ENCODE data around the gene EFNA5. TPM values are rescaled to one million over a fixed set of nuclear protein-coding genes. Genes with fewer than 3 reads are reported as not detected.

EFNA5 gene
- total and polyA plus RNA-seq, 2 of the 8 experiments (the other 6 are each of a cell fraction or from before 2014, with no cell fraction given), result 9.6 to 21.8 TPM

DNA sequence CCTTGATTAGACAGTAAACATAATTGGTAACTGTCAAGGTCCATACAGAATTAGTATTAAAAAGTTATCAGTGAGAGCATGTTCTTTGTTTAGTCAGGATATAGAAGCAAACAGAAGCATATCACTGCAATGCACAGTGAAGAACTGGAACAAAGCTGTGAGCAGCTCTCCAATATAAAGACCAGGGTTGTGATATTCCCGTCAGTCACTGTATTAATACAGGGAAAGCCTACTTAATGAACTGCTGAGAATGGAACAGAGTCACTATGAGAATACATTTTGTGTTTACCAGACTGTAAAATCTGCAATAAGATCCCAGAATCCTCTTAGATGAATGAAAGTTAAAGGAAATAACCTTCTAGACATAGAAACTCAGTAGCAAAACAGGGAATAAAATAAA lies 58.2 kb downstream of the EFNA5 start:
- no peak overlapping the region for H3K4me3 ChIP-seq (ENCODE audit: extremely low read depth in 1 of 4, insufficient read depth in 2 of 4, low read depth in 3 of 4, low read length in 4 of 4)
- H4K8ac ChIP-seq (ENCODE audit: extremely low read depth, insufficient read depth, low read length), result no peak overlapping the region
- H3K4me2 ChIP-seq (ENCODE audit: insufficient read depth in 1 of 2, low read depth in 2 of 2, low read length in 2 of 2), result no peak overlapping the region
- H2AK5ac ChIP-seq (ENCODE audit: low read depth, low read length), result no peak overlapping the region
- no peak overlapping the region for H2BK12ac ChIP-seq (ENCODE audit: low read depth, low read length)
- no peak overlapping the region for H3K14ac ChIP-seq (ENCODE audit: insufficient read length)
- no peak overlapping the region for H2BK120ac ChIP-seq (replicated peaks; ENCODE audit: low read depth, low read length)
- H4K5ac ChIP-seq (ENCODE audit: insufficient read length, low read depth, low read length), result no peak overlapping the region
- peaks cover 4% of the 10 kb centered on the region in 2 experiments; a peak in 3 of 4 replicates for H3K79me2 ChIP-seq (ENCODE audit: control insufficient read depth in 1 of 2, insufficient read depth in 2 of 2, low read length in 2 of 2)
- peaks cover 0 to 9% (median 5%) of the 10 kb centered on the region in 4 experiments; a peak in 3 of 7 replicates for H3K4me1 ChIP-seq (replicated peaks in 1 of 4; ENCODE audit: control insufficient read depth in 3 of 4, insufficient read depth in 4 of 4, low read length in 3 of 4)
- H3K36me3 ChIP-seq (ENCODE audit: control insufficient read depth in 2 of 4, insufficient read depth in 4 of 4, low read length in 3 of 4), result no peaks in the 10 kb centered on the region
- H2AFZ ChIP-seq (ENCODE audit: low read length), result no peak overlapping the region
- no peak overlapping the region for H3K56ac ChIP-seq (replicated peaks; ENCODE audit: insufficient read length, low read depth, low read length)
- peaks cover under 1% of the 10 kb centered on the region; the same call in 1 of the 2 replicates for H3K23me2 ChIP-seq (ENCODE audit: low read depth, low read length)
- H3K9me3 ChIP-seq (ENCODE audit: insufficient read depth in 2 of 2, low read depth in 1 of 2, low read length in 1 of 2), result no peaks in the 10 kb centered on the region
- WGBS, 2 experiments (ENCODE audit: extremely low coverage in 1 of 2, insufficient coverage in 1 of 2, insufficient read length in 1 of 2, insufficient replicate concordance in 2 of 2, low coverage in 1 of 2, low lambda C conversion rate in 2 of 2, missing lambda C conversion rate in 1 of 2), result 88% methylated on average over 1 of the region's 1 CpG; no CpG with 5 or more reads in 1 of the 2 experiments
- peaks cover 0 to 1% of the 10 kb centered on the region in 2 experiments for H4K20me1 ChIP-seq (replicated peaks in 1 of 2; ENCODE audit: control insufficient read depth in 1 of 2, insufficient read depth in 2 of 2, low read length in 2 of 2)
- FAIRE-seq, result no peak
- H4K91ac ChIP-seq (replicated peaks; ENCODE audit: insufficient read length, low read length), result no peak overlapping the region
- no peak overlapping the region for H2BK15ac ChIP-seq (ENCODE audit: low read length)
- H3K18ac ChIP-seq (ENCODE audit: extremely low read depth, low read length), result no peak overlapping the region
- H3K27ac ChIP-seq (ENCODE audit: low read depth, low read length), result no peak overlapping the region
- no peak for DNase-seq (ENCODE audit: low read depth in 1 of 2, low spot score in 2 of 2)
- H3K27me3 ChIP-seq (replicated peaks in 1 of 4; ENCODE audit: control insufficient read depth in 3 of 4, extremely low read depth in 1 of 4, insufficient read depth in 3 of 4, low read length in 3 of 4), result no peaks in the 10 kb centered on the region
- no peak overlapping the region for H3K4ac ChIP-seq (replicated peaks; ENCODE audit: insufficient read length, low read depth, low read length)
- H2BK20ac ChIP-seq (ENCODE audit: low read length), result no peak overlapping the region
- H3K9ac ChIP-seq (replicated peaks in 1 of 4; ENCODE audit: extremely low read depth in 1 of 4, low read depth in 3 of 4, low read length in 3 of 4), result no peak overlapping the region
- H3K23ac ChIP-seq (ENCODE audit: insufficient read length), result no peak overlapping the region
- H3K79me1 ChIP-seq (ENCODE audit: low read depth, low read length), result peaks cover 2% of the 10 kb centered on the region; the same call in 1 of the 2 replicates
- no peak overlapping the region for H2BK5ac ChIP-seq (ENCODE audit: low read depth, low read length)
- POLR2A ChIA-PET (ENCODE audit: partially characterized antibody), result no interaction called here
- CTCF ChIA-PET (ENCODE audit: partially characterized antibody), result no interaction called here
- no peak for TF ChIP-seq JUN (IDR thresholded peaks at IDR 0.05; ENCODE audit: low read depth, low read length)
- TF ChIP-seq SRF (IDR thresholded peaks at IDR 0.05; ENCODE audit: low read depth, low read length), result no peak
- TF ChIP-seq CHD2 (IDR thresholded peaks at IDR 0.05; ENCODE audit: low read length), result no peak
- TF ChIP-seq NANOG (IDR thresholded peaks at IDR 0.05; ENCODE audit: insufficient read depth, low read depth, low read length, poor library complexity, severe bottlenecking), result no peak
- TF ChIP-seq FOSL1 (IDR thresholded peaks at IDR 0.05; ENCODE audit: insufficient read depth, low read depth, low read length), result no peak
- no peak for TF ChIP-seq TEAD4 (IDR thresholded peaks at IDR 0.05; ENCODE audit: low read depth, low read length)
- TF ChIP-seq KDM4A (IDR thresholded peaks at IDR 0.05; ENCODE audit: low read depth, low read length, severe bottlenecking), result no peak
- no peak for TF ChIP-seq SIN3A (conservative IDR thresholded peaks at IDR 0.05 in 1 of 2, IDR thresholded peaks at IDR 0.05 in 1 of 2; ENCODE audit: low read depth in 1 of 2, low read length in 2 of 2)
- no peak for TF ChIP-seq CBX8 (IDR thresholded peaks at IDR 0.05; ENCODE audit: borderline replicate concordance, low read depth, low read length)
- no peak for TF ChIP-seq EGR1 (IDR thresholded peaks at IDR 0.05; ENCODE audit: borderline replicate concordance, low read depth, low read length)
- no peak for TF ChIP-seq HDAC2 (IDR thresholded peaks at IDR 0.05; ENCODE audit: borderline replicate concordance in 1 of 2, low read depth in 2 of 2, low read length in 2 of 2)
- no peak for TF ChIP-seq BCL11A (IDR thresholded peaks at IDR 0.05; ENCODE audit: low read depth in 2 of 2, low read length in 2 of 2)
- no peak for TF ChIP-seq RFX5 (IDR thresholded peaks at IDR 0.05; ENCODE audit: borderline replicate concordance, low read depth, low read length)
- no peak for TF ChIP-seq RXRA (IDR thresholded peaks at IDR 0.05; ENCODE audit: insufficient read depth, low read depth, low read length)

All from H1 (cell line).